ENCODE data around the gene ERBB4. TPM values are rescaled to one million over a fixed set of nuclear protein-coding genes. Genes with fewer than 3 reads are reported as not detected.

The ERBB4 gene
- total RNA-seq, 3 donors from 2014 or later = 1.6 to 53.1 (median 18.4) TPM

GRCh38 chr2:211756266-211756665, 782.3 kb downstream of the ERBB4 start:
- TF ChIP-seq CTCF (IDR thresholded peaks at IDR 0.05) (no peak), POLR2A (IDR thresholded peaks at IDR 0.05) (no peak), POLR2AphosphoS5 (IDR thresholded peaks at IDR 0.05) (no peak)
- intact Hi-C loops (cut with DNase I; ENCODE audit: low total_unique reads) = no loop called here
- no peak overlapping the region for H3K4me3 ChIP-seq
- H3K9me3 ChIP-seq = no peaks in the 10 kb centered on the region
- no peaks in the 10 kb centered on the region for H3K4me1 ChIP-seq
- H3K27me3 ChIP-seq = no peaks in the 10 kb centered on the region
- DNase-seq (ENCODE audit: low spot score in 2 of 2) = no peak
- H3K27ac ChIP-seq = no peak overlapping the region
- no peaks in the 10 kb centered on the region for H3K36me3 ChIP-seq

DNA sequence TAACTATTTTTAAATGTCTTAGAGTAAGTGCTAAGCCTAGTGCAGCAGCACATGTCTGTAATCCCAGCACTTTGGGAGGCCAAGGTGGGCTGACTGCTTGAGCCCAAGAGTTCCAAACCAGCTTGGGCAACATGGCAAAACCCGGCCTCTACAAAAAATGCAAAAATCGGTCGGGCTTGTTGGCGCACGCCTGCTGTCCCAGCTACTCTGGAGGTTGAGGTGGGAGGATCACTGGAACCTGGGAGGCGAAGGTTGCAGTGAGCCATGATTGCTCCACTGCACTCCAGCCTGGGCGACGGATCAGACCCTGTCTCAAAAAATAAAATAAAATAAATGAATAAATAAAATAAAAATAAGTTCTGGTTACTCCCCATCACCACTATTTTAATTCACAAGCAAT, 783.4 kb downstream of the ERBB4 start:
- H3K27ac ChIP-seq = no peak overlapping the region
- H3K4me1 ChIP-seq = no peaks in the 10 kb centered on the region
- TF ChIP-seq CTCF (IDR thresholded peaks at IDR 0.05) (no peak), POLR2AphosphoS5 (IDR thresholded peaks at IDR 0.05) (no peak), POLR2A (IDR thresholded peaks at IDR 0.05) (no peak)
- intact Hi-C loops (cut with DNase I; ENCODE audit: low total_unique reads) = no loop called here
- no peak for DNase-seq (ENCODE audit: low spot score in 2 of 2)
- no peaks in the 10 kb centered on the region for H3K27me3 ChIP-seq
- no peaks in the 10 kb centered on the region for H3K9me3 ChIP-seq
- H3K36me3 ChIP-seq = no peaks in the 10 kb centered on the region
- no peak overlapping the region for H3K4me3 ChIP-seq

GRCh38 chr2:211751848-211752247, 786.8 kb downstream of the ERBB4 start:
- intact Hi-C loops (cut with DNase I; ENCODE audit: low total_unique reads) = no loop called here

GRCh38 chr2:211748339-211748738, 790.3 kb downstream of the ERBB4 start:
- Histone ChIP-seq H3K4me1 (no peaks in the 10 kb centered on the region), H3K27me3 (no peaks in the 10 kb centered on the region), H3K4me3 (no peak overlapping the region), H3K36me3 (no peaks in the 10 kb centered on the region), H3K9me3 (no peaks in the 10 kb centered on the region), H3K27ac (no peak overlapping the region)
- TF ChIP-seq POLR2AphosphoS5 (IDR thresholded peaks at IDR 0.05) (no peak), POLR2A (IDR thresholded peaks at IDR 0.05) (no peak), CTCF (IDR thresholded peaks at IDR 0.05) (no peak)
- no peak for DNase-seq (ENCODE audit: low spot score in 2 of 2)
- intact Hi-C loops (cut with DNase I; ENCODE audit: low total_unique reads) = no loop called here

More at GRCh38 chr2:211751848-211752247, 786.8 kb downstream of the ERBB4 start:
- Histone ChIP-seq H3K4me1 (no peaks in the 10 kb centered on the region), H3K36me3 (no peaks in the 10 kb centered on the region), H3K27me3 (no peaks in the 10 kb centered on the region), H3K4me3 (no peak overlapping the region), H3K9me3 (no peaks in the 10 kb centered on the region), H3K27ac (no peak overlapping the region)
- DNase-seq (ENCODE audit: low spot score in 2 of 2) = no peak
- TF ChIP-seq CTCF (IDR thresholded peaks at IDR 0.05) (no peak), POLR2A (IDR thresholded peaks at IDR 0.05) (no peak)

GRCh38 chr2:211745295-211746097, 793.1 kb downstream of the ERBB4 start:
- no peak overlapping the region for H3K4me3 ChIP-seq
- no peaks in the 10 kb centered on the region for H3K27me3 ChIP-seq
- no peak for DNase-seq (ENCODE audit: low spot score in 2 of 2)
- intact Hi-C loops (cut with DNase I; ENCODE audit: low total_unique reads) = no loop called here
- no peak for TF ChIP-seq POLR2A (IDR thresholded peaks at IDR 0.05)
- no peak for TF ChIP-seq POLR2AphosphoS5 (IDR thresholded peaks at IDR 0.05)
- peak; percentile 63 to 74 (median 73) for TF ChIP-seq CTCF (IDR thresholded peaks at IDR 0.05)
- no peaks in the 10 kb centered on the region for H3K36me3 ChIP-seq
- no peak overlapping the region for H3K27ac ChIP-seq
- no peaks in the 10 kb centered on the region for H3K9me3 ChIP-seq
- no peaks in the 10 kb centered on the region for H3K4me1 ChIP-seq

Measured in breast epithelium (tissue), 4 donors.